Measurements from ENCODE around the gene BNIPL.

GRCh38 chr1:151002611-151003010, 33.8 kb upstream of the BNIPL start:
- TF ChIP-seq POLR2AphosphoS5 (IDR thresholded peaks at IDR 0.05; ENCODE audit: low read depth, low read length): no peak
- TF ChIP-seq TAF1 (IDR thresholded peaks at IDR 0.05; ENCODE audit: low read depth, low read length): no peak
- TF ChIP-seq POLR2A (IDR thresholded peaks at IDR 0.05; ENCODE audit: low read depth, low read length): no peak
- no peak for TF ChIP-seq PAX5 (IDR thresholded peaks at IDR 0.05; ENCODE audit: insufficient read depth, low read length, severe bottlenecking)
- no peak for TF ChIP-seq SPI1 (IDR thresholded peaks at IDR 0.05; ENCODE audit: low read depth, low read length)
- no peak for TF ChIP-seq POU2F2 (IDR thresholded peaks at IDR 0.05; ENCODE audit: low read depth, low read length)

All from GM12891 (cell line).